ENCODE measurements around the gene ARHGAP26. TPM values are rescaled to one million over a fixed set of nuclear protein-coding genes. Genes with fewer than 3 reads are reported as not detected.

Gene ARHGAP26
- total and polyA plus RNA-seq, 2 of the 4 experiments (the other 2 are of a cell fraction), result 0.54 to 0.56 TPM

GRCh38 chr5:142911170-142911569, 141.0 kb downstream of the ARHGAP26 start:
- no peaks in the 10 kb centered on the region for H3K27me3 ChIP-seq (ENCODE audit: control insufficient read depth, insufficient read depth, low read length)
- no peak overlapping the region for H3K23ac ChIP-seq (ENCODE audit: low read depth, low read length)
- H2AK9ac ChIP-seq (replicated peaks; ENCODE audit: low read depth, low read length, poor library complexity), result no peak overlapping the region
- 62% methylated on average over 2 of the region's 3 CpGs; no CpG with 5 or more reads in 1 of the 2 experiments for WGBS, 2 experiments (ENCODE audit: extremely low coverage in 2 of 2, insufficient read length in 1 of 2)
- ATAC-seq (ENCODE audit: low read depth) (no peak), DNase-seq (no peak)
- no peak overlapping the region for H3K27ac ChIP-seq (ENCODE audit: insufficient read depth, low read length)
- no peak overlapping the region for H4K91ac ChIP-seq (ENCODE audit: insufficient read depth, low read depth, low read length)
- H3K9me3 ChIP-seq (ENCODE audit: control insufficient read depth, insufficient read depth, low read length), result no peaks in the 10 kb centered on the region
- H2AFZ ChIP-seq (replicated peaks; ENCODE audit: low read length, poor library complexity), result no peak overlapping the region
- no peak overlapping the region for H4K8ac ChIP-seq (ENCODE audit: low read depth in 2 of 2, low read length in 2 of 2)
- no peak overlapping the region for H3K56ac ChIP-seq (ENCODE audit: extremely low read depth, insufficient read depth, low read length)
- TF ChIP-seq CHD1 (IDR thresholded peaks at IDR 0.05; ENCODE audit: low read depth, low read length) (no peak), NFE2L2 (IDR thresholded peaks at IDR 0.05; ENCODE audit: low read depth, low read length) (no peak), SMC3 (IDR thresholded peaks at IDR 0.05; ENCODE audit: low read depth, low read length) (no peak), ELK1 (IDR thresholded peaks at IDR 0.05; ENCODE audit: borderline replicate concordance, low read depth, low read length) (no peak), MXI1 (IDR thresholded peaks at IDR 0.05; ENCODE audit: borderline replicate concordance, low read depth, low read length) (no peak)
- H3K18ac ChIP-seq (ENCODE audit: low read depth, low read length), result no peak overlapping the region
- no peak overlapping the region for H3K14ac ChIP-seq (replicated peaks; ENCODE audit: low read depth, low read length)
- H3K4me1 ChIP-seq (ENCODE audit: control insufficient read depth, insufficient read depth, low read length), result peaks cover 3% of the 10 kb centered on the region
- H3K79me1 ChIP-seq (ENCODE audit: low read depth in 1 of 2, low read length in 2 of 2), result no peaks in the 10 kb centered on the region
- no peak overlapping the region for H3K4me2 ChIP-seq (ENCODE audit: low read depth, low read length)
- no peaks in the 10 kb centered on the region for H3K9me1 ChIP-seq (ENCODE audit: insufficient read depth, low read length)
- no peak overlapping the region for H2AK5ac ChIP-seq (ENCODE audit: low read depth, low read length)
- no peak overlapping the region for H2BK15ac ChIP-seq (ENCODE audit: low read depth, low read length)
- H4K20me1 ChIP-seq (ENCODE audit: insufficient read depth, low read length), result no peaks in the 10 kb centered on the region
- dilution Hi-C loops (cut with HindIII; ENCODE audit: low sequenced_read_pairs, unreplicated experiment), result no loop called here
- no TSS peak for BruUV-seq (replicated peaks)
- no peak overlapping the region for H2BK20ac ChIP-seq (ENCODE audit: low read depth, low read length)
- no peaks in the 10 kb centered on the region for H3K36me3 ChIP-seq (ENCODE audit: control insufficient read depth, insufficient read depth, low read length)
- no peak overlapping the region for H2BK5ac ChIP-seq (ENCODE audit: low read depth, low read length, poor library complexity, severe bottlenecking)
- no peak overlapping the region for H3K4ac ChIP-seq (ENCODE audit: low read depth, low read length)
- H2BK120ac ChIP-seq (ENCODE audit: low read depth, low read length), result no peak overlapping the region
- no peak overlapping the region for H4K5ac ChIP-seq (ENCODE audit: low read depth, low read length)
- ChIA-PET POLR2A (ENCODE audit: unreplicated experiment) (no interaction called here), CTCF (no interaction called here)
- H3K4me3 ChIP-seq (ENCODE audit: insufficient read depth, low read depth, low read length), result no peak overlapping the region
- in situ Hi-C loops (cut with MboI; ENCODE audit: low sequenced_read_pairs), result loop anchor here (10.0 to 25.0 kb wide), 2 partner anchors 914 to 1251 kb away; partner anchors contain the start of genes KCTD16 and YIPF5
- intact Hi-C loops (cut with micrococcal nuclease), result no loop called here
- no peak overlapping the region for H3K9ac ChIP-seq (ENCODE audit: low read depth, low read length)
